T-helper 2 cell treated with Interferon-gamma antibody and Interleukin-4, amounts not matched to agents 100 ng/mL and 5 ng/mL, for 36 hours (primary cell): Measurements from ENCODE around the gene ABLIM1. TPM values are rescaled to one million over a fixed set of nuclear protein-coding genes. Genes with fewer than 3 reads are reported as not detected.

Experiments
- total RNA-seq: library from RNA; stranded (reverse); gene quantifications from 2 replicates; pipeline ENCODE4 v1.2.3, GENCODE V29; 2022

The ABLIM1 gene
- total RNA-seq, 1 donor from 2014 or later: 127 TPM

Other genes starting within 250 kb of the ABLIM1 start
- gene FHIP2A, start 163.5 kb upstream of the ABLIM1 start, total RNA-seq: 33.3 and 35.3 TPM in 2 replicates